ENCODE data around the gene PDILT.

Gene PDILT

GRCh38 chr16:20385844-20386832, 18.4 kb downstream of the PDILT start:
- Histone ChIP-seq H3K9me3 (ENCODE audit: insufficient read depth, low read depth, low read length) (no peaks in the 10 kb centered on the region), H3K4me1 (ENCODE audit: insufficient read depth, low read length) (no peaks in the 10 kb centered on the region), H3K9ac (ENCODE audit: low read depth, low read length) (0 out of 2 replicates have a peak overlapping the region, but pooled peaks have one; percentile 44), H3K27me3 (ENCODE audit: insufficient read depth, low read length) (peaks cover 5% of the 10 kb centered on the region; the same call in 1 of the 2 replicates), H3K4me3 (ENCODE audit: low read length) (peak overlapping the region; percentile 50), H3K27ac (ENCODE audit: low read depth, low read length) (no peak overlapping the region), H3K36me3 (ENCODE audit: insufficient read depth, low read length) (no peaks in the 10 kb centered on the region)
- 57% methylated on average over 30 of the region's 30 CpGs for WGBS

- no peak overlapping the region for H3K27ac ChIP-seq (ENCODE audit: low read depth, low read length)
- peaks cover 5% of the 10 kb centered on the region; the same call in 1 of the 2 replicates for H3K27me3 ChIP-seq (ENCODE audit: insufficient read depth, low read length)
- H3K4me1 ChIP-seq (ENCODE audit: insufficient read depth, low read length), result no peaks in the 10 kb centered on the region
- H3K9ac ChIP-seq (ENCODE audit: low read depth, low read length), result no peak overlapping the region
- H3K36me3 ChIP-seq (ENCODE audit: insufficient read depth, low read length), result no peaks in the 10 kb centered on the region
- no peaks in the 10 kb centered on the region for H3K9me3 ChIP-seq (ENCODE audit: insufficient read depth, low read depth, low read length)
- no peak overlapping the region for H3K4me3 ChIP-seq (ENCODE audit: low read length)
- WGBS, result 37% methylated on average over 11 of the region's 11 CpGs
Observed at GRCh38 chr16:20383106-20384029, 21.2 kb downstream of the PDILT start.

DNA sequence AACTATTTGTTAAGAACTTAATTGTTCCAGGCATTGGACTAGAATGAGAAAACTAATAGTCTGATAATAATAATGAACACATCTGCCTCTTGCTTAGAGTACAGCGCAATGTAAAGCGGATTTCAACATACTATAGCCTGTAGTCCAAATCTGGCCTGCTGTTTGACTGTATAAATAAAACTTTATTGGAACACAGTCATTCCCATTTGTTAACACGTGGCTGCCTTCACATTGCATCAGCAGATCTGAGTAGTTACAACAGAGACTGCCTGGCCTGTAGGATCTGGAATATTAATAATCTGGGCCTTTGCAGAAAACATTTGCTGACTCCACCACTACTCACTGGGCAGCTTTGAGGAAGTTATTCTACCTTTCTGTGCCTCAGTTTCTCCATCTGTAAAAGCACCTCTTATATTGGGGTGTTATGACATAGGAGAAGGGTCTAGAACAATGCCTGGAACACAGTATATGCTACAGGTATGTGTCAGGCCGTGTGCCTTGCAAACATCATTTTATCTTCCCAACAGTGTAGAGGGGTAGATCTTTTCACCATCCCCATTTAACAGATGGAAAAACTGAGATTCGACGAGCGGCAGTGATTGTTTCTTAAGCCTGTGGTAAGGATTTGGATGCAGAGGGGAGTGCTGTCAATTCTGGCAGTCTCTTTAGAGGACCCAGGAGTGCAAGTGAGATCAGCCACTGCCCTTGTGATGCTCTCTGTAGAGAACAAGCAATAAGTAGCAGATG, 22.2 kb downstream of the PDILT start:
- no peak overlapping the region for H3K27ac ChIP-seq (ENCODE audit: low read depth, low read length)
- no peaks in the 10 kb centered on the region for H3K4me1 ChIP-seq (ENCODE audit: insufficient read depth, low read length)
- 93% methylated on average over 6 of the region's 7 CpGs for WGBS
- H3K9ac ChIP-seq (ENCODE audit: low read depth, low read length), result no peak overlapping the region
- H3K36me3 ChIP-seq (ENCODE audit: insufficient read depth, low read length), result no peaks in the 10 kb centered on the region
- H3K9me3 ChIP-seq (ENCODE audit: insufficient read depth, low read depth, low read length), result no peaks in the 10 kb centered on the region
- H3K4me3 ChIP-seq (ENCODE audit: low read length), result no peak overlapping the region
- H3K27me3 ChIP-seq (ENCODE audit: insufficient read depth, low read length), result peaks cover 5% of the 10 kb centered on the region; the same call in 1 of the 2 replicates

GRCh38 chr16:20380782-20381181, 23.8 kb downstream of the PDILT start:
- Histone ChIP-seq H3K4me3 (ENCODE audit: low read length) (no peak overlapping the region), H3K9ac (ENCODE audit: low read depth, low read length) (no peak overlapping the region), H3K27me3 (ENCODE audit: insufficient read depth, low read length) (no peaks in the 10 kb centered on the region), H3K36me3 (ENCODE audit: insufficient read depth, low read length) (no peaks in the 10 kb centered on the region), H3K9me3 (ENCODE audit: insufficient read depth, low read depth, low read length) (no peaks in the 10 kb centered on the region), H3K27ac (ENCODE audit: low read depth, low read length) (no peak overlapping the region), H3K4me1 (ENCODE audit: insufficient read depth, low read length) (no peaks in the 10 kb centered on the region)
- 85% methylated on average over 3 of the region's 3 CpGs for WGBS

- no peaks in the 10 kb centered on the region for H3K9me3 ChIP-seq (ENCODE audit: insufficient read depth, low read depth, low read length)
- H3K36me3 ChIP-seq (ENCODE audit: insufficient read depth, low read length), result no peaks in the 10 kb centered on the region
- H3K4me3 ChIP-seq (ENCODE audit: low read length), result no peak overlapping the region
- H3K27me3 ChIP-seq (ENCODE audit: insufficient read depth, low read length), result no peaks in the 10 kb centered on the region
- no peak overlapping the region for H3K27ac ChIP-seq (ENCODE audit: low read depth, low read length)
- H3K4me1 ChIP-seq (ENCODE audit: insufficient read depth, low read length), result no peaks in the 10 kb centered on the region
- H3K9ac ChIP-seq (ENCODE audit: low read depth, low read length), result no peak overlapping the region
- WGBS, result 91% methylated on average over 5 of the region's 5 CpGs
Observed at GRCh38 chr16:20377181-20377580, 27.4 kb downstream of the PDILT start.

DNA sequence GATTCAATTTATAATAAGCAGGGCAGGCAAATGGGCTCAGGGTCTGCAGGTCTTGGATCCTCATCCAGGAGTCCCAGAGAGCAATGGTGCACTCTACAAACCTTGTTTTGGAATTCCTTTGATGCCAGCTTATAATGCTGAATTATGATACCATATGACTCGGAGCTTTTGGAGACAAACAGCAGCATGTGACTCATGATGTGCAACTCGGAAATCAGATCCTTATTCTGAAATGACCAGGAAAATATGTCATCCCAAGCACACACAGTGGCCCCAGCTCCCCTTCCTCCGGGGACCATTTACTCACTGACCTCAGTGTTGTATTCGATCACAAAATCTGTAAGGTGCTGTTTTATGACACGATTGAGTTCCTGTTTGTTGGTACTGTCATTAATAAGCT, 31.8 kb downstream of the PDILT start:
- no peaks in the 10 kb centered on the region for H3K36me3 ChIP-seq (ENCODE audit: insufficient read depth, low read length)
- H3K27ac ChIP-seq (ENCODE audit: low read depth, low read length), result no peak overlapping the region
- H3K9me3 ChIP-seq (ENCODE audit: insufficient read depth, low read depth, low read length), result no peaks in the 10 kb centered on the region
- no peaks in the 10 kb centered on the region for H3K4me1 ChIP-seq (ENCODE audit: insufficient read depth, low read length)
- WGBS, result 85% methylated on average over 5 of the region's 5 CpGs
- no peaks in the 10 kb centered on the region for H3K27me3 ChIP-seq (ENCODE audit: insufficient read depth, low read length)
- no peak overlapping the region for H3K4me3 ChIP-seq (ENCODE audit: low read length)
- no peak overlapping the region for H3K9ac ChIP-seq (ENCODE audit: low read depth, low read length)

DNA sequence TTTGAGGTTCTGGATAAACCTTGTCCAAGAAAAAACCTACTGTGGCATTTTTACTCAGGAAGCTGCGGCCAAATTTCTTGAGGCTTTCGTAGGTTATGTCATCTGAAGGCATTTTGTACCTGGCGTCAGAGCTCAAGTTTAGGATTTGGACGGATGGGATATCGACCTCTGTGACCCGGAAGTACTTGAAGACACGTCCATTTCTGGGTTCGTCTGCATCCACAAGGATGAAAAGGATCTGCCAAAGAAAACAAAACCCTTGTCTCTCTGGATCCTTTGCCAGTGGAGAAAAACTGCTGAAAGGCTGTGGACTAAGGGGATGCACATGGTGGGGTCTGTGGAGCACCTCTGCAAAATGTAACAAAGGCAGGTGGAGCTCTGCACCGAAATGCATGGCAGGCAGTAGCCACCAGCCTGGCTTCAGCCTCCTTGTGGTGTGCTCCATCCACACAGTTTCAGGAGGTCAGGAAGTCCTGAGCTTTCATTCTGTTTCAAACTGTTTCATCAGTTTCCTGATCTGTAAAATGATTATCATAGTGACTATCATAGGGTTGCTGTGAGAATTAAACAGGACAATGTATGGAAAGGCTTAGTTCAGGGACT, 35.0 kb downstream of the PDILT start:
- no peaks in the 10 kb centered on the region for H3K4me1 ChIP-seq (ENCODE audit: insufficient read depth, low read length)
- H3K27ac ChIP-seq (ENCODE audit: low read depth, low read length), result no peak overlapping the region
- no peak overlapping the region for H3K9ac ChIP-seq (ENCODE audit: low read depth, low read length)
- 95% methylated on average over 9 of the region's 9 CpGs for WGBS
- no peaks in the 10 kb centered on the region for H3K9me3 ChIP-seq (ENCODE audit: insufficient read depth, low read depth, low read length)
- H3K4me3 ChIP-seq (ENCODE audit: low read length), result no peak overlapping the region
- no peaks in the 10 kb centered on the region for H3K27me3 ChIP-seq (ENCODE audit: insufficient read depth, low read length)
- H3K36me3 ChIP-seq (ENCODE audit: insufficient read depth, low read length), result no peaks in the 10 kb centered on the region

DNA sequence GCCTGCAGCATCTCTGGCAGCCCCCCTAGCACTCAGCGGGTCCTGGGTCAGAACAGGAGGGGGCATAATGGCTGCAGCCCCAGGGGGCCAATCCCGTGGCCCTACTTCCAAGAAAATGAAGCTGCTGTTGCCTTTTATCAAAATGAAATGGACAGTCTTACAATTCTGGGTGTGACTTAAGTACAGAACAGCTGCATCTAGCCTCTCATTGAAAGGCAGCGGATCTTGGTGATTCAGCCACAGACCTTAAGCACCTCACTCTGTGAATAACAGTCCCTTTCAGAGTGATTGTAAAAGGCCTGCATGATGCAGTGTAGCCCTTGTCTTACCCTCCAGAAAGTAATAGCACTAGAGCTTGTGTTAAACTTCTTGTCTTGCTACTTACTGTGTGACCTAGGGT, 40.5 kb downstream of the PDILT start:
- Histone ChIP-seq H3K27me3 (ENCODE audit: insufficient read depth, low read length) (no peaks in the 10 kb centered on the region), H3K27ac (ENCODE audit: low read depth, low read length) (no peak overlapping the region), H3K9ac (ENCODE audit: low read depth, low read length) (no peak overlapping the region), H3K4me1 (ENCODE audit: insufficient read depth, low read length) (no peaks in the 10 kb centered on the region), H3K36me3 (ENCODE audit: insufficient read depth, low read length) (no peaks in the 10 kb centered on the region), H3K4me3 (ENCODE audit: low read length) (no peak overlapping the region), H3K9me3 (ENCODE audit: insufficient read depth, low read depth, low read length) (no peaks in the 10 kb centered on the region)
- 83% methylated on average over 3 of the region's 3 CpGs for WGBS

DNA sequence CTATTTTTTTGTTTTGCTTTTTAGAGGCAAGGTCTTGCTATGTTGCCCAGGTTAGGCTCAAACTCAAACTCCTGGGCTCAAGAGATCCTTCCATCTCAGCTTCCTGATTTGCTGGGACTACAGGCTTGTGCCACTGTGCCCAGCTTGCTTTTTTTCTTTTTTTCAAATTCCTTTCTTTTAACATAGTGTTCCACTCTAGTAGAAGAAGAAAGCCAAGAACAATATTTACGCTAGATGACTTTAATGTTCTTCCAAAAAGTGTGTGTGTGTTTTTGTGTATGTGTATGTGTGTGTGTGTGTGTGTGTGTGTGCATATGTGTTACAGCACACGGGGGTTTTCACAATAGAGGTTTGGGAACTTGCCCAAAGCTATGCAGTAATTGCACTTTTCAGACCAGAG, 41.3 kb downstream of the PDILT start:
- no peak overlapping the region for H3K4me3 ChIP-seq (ENCODE audit: low read length)
- no peaks in the 10 kb centered on the region for H3K27me3 ChIP-seq (ENCODE audit: insufficient read depth, low read length)
- WGBS, result 97% methylated on average over 2 of the region's 2 CpGs
- H3K27ac ChIP-seq (ENCODE audit: low read depth, low read length), result no peak overlapping the region
- H3K9me3 ChIP-seq (ENCODE audit: insufficient read depth, low read depth, low read length), result no peaks in the 10 kb centered on the region
- no peaks in the 10 kb centered on the region for H3K36me3 ChIP-seq (ENCODE audit: insufficient read depth, low read length)
- H3K9ac ChIP-seq (ENCODE audit: low read depth, low read length), result no peak overlapping the region
- no peaks in the 10 kb centered on the region for H3K4me1 ChIP-seq (ENCODE audit: insufficient read depth, low read length)

DNA sequence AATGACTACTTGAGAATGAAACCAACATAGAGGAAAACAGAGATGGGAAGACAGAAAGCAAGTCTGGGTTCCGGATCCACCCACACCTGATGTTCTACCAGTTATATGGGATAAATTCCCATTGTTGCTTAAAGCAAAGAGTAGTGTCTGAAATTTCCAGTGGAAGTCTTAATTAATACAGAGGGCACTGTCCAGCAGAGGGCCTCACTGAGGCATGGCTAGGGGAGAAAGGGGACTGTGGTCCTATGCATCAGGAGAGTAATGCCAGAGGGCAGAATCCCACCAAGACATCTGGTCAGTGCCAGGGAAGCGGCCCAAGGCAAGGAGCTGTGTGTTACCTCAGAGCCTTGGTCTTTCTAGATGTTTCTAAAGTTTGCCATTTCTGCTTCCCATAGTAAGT, 44.5 kb downstream of the PDILT start:
- H3K9ac ChIP-seq (ENCODE audit: low read depth, low read length), result no peak overlapping the region
- H3K9me3 ChIP-seq (ENCODE audit: insufficient read depth, low read depth, low read length), result peaks cover 4% of the 10 kb centered on the region; the same call in 1 of the 2 replicates
- H3K4me3 ChIP-seq (ENCODE audit: low read length), result no peak overlapping the region
- no peaks in the 10 kb centered on the region for H3K4me1 ChIP-seq (ENCODE audit: insufficient read depth, low read length)
- 64% methylated on average over 2 of the region's 2 CpGs for WGBS
- H3K36me3 ChIP-seq (ENCODE audit: insufficient read depth, low read length), result no peaks in the 10 kb centered on the region
- no peaks in the 10 kb centered on the region for H3K27me3 ChIP-seq (ENCODE audit: insufficient read depth, low read length)
- H3K27ac ChIP-seq (ENCODE audit: low read depth, low read length), result no peak overlapping the region
